Natural killer cell (primary cell): ENCODE data around the gene IL17REL. TPM values are rescaled to one million over a fixed set of nuclear protein-coding genes. Genes with fewer than 3 reads are reported as not detected.

ENCODE experiments used
- ATAC-seq, 3 donors: fragments of 150-1000 bp in 2 of 3; fragments of 200-7000 bp in 1 of 3; cut with Tn5 transposase; 1 replicate in 1 of 3; 2 replicates in 2 of 3; pipeline ENCODE4 v1.10.0; 2021; ENCODE audit warnings: mild to moderate bottlenecking in 2 of 3, moderate library complexity in 2 of 3
- DNase-seq, 2 donors: peaks; one replicate each; pipeline versions ENCODE4 v3.0.0 to v3.0.0-alpha.2; 2013 to 2021; ENCODE audit warnings: mixed read lengths in 1 of 2
- H3K27ac ChIP-seq: one replicate; pipeline ENCODE4 v1.5.1; 2013; ENCODE audit warnings: mild to moderate bottlenecking, low read length
- H3K27me3 ChIP-seq: one replicate; pipeline ENCODE4 v1.6.1; 2013; ENCODE audit warnings: low read length; ENCODE audit not compliant: control insufficient read depth, insufficient read depth
- H3K36me3 ChIP-seq: one replicate; pipeline ENCODE4 v1.6.1; 2013; ENCODE audit warnings: low read length; ENCODE audit not compliant: control insufficient read depth, insufficient read depth
- H3K4me1 ChIP-seq: one replicate; pipeline ENCODE4 v1.6.1; 2013; ENCODE audit warnings: low read length; ENCODE audit not compliant: control insufficient read depth, insufficient read depth
- H3K4me3 ChIP-seq: one replicate; pipeline ENCODE4 v1.5.1; 2013; ENCODE audit warnings: low read length
- H3K9me3 ChIP-seq: one replicate; pipeline ENCODE4 v1.6.1; 2013; ENCODE audit warnings: low read length; ENCODE audit not compliant: control insufficient read depth, insufficient read depth
- H3K27ac Mint-ChIP-seq, 2 donors: one replicate each; pipeline ENCODE4 v1.8.0; 2022; ENCODE audit warnings: mild to moderate bottlenecking in 2 of 2, mixed read lengths in 2 of 2, moderate library complexity in 1 of 2
- H3K27me3 Mint-ChIP-seq, 2 donors: one replicate each; pipeline ENCODE4 v1.8.0; 2022; ENCODE audit warnings: low read depth in 2 of 2, mixed read lengths in 2 of 2
- H3K36me3 Mint-ChIP-seq: one replicate; pipeline ENCODE4 v1.8.0; 2022; ENCODE audit warnings: mixed read lengths
- H3K4me1 Mint-ChIP-seq, 2 donors: one replicate each; pipeline ENCODE4 v1.8.0; 2022; ENCODE audit warnings: mixed read lengths in 2 of 2
- H3K4me3 Mint-ChIP-seq: one replicate; pipeline ENCODE4 v1.8.0; 2022; ENCODE audit warnings: mild to moderate bottlenecking, moderate library complexity, mixed read lengths
- H3K9me3 Mint-ChIP-seq, 2 donors: one replicate each; pipeline ENCODE4 v1.8.0; 2022; ENCODE audit warnings: mixed read lengths in 2 of 2
- CTCF ChIP-seq: fragments of 200-600 bp; IDR thresholded peaks from one replicate; pipeline ENCODE4 v1.8.0; 2022; ENCODE audit warnings: antibody characterized with exemption
- WGBS: methylation state at CpG from one replicate; pipeline ENCODE4 v1.1.7; 2013; ENCODE audit warnings: missing lambda C conversion rate; ENCODE audit not compliant: insufficient coverage; 5-methylcytosine and 5-hydroxymethylcytosine counted together
- intact Hi-C: fragments of 100-400 bp; cut with micrococcal nuclease; formaldehyde crosslinking; loops from one replicate; pipeline ENCODE4 v1.14.2; 2022
- total RNA-seq, 4 donors: library from RNA; stranded (reverse); fragments of 120-200 nt in 1 of 4; gene quantifications; one replicate each; pipeline versions ENCODE4 v1.2.3 to v1.2.4, GENCODE V29; 2013 to 2022

The IL17REL gene
- total RNA-seq, 3 donors from 2014 or later (not counting 1 experiment from before 2014, with no cell fraction given) = not detected

- no peak for DNase-seq
- ATAC-seq = no peak
- no peak overlapping the region for H3K27ac Mint-ChIP-seq
- no peaks in the 10 kb centered on the region for H3K36me3 Mint-ChIP-seq
- H3K4me3 ChIP-seq = no peak overlapping the region
- H3K9me3 Mint-ChIP-seq = no peaks in the 10 kb centered on the region
- no peaks in the 10 kb centered on the region for H3K27me3 Mint-ChIP-seq
- TF ChIP-seq CTCF = no peak
- H3K4me1 ChIP-seq = peaks cover 6% of the 10 kb centered on the region
- WGBS = 89% methylated on average over 18 of the region's 18 CpGs
- no peaks in the 10 kb centered on the region for H3K36me3 ChIP-seq
- H3K9me3 ChIP-seq = no peaks in the 10 kb centered on the region
- no peak overlapping the region for H3K27ac ChIP-seq
- H3K4me1 Mint-ChIP-seq = peaks cover 0 to under 1% of the 10 kb centered on the region in 2 donors
- no peak overlapping the region for H3K4me3 Mint-ChIP-seq
- H3K27me3 ChIP-seq = no peaks in the 10 kb centered on the region
- intact Hi-C loops = no loop called here
These were observed 58.8 kb downstream of the IL17REL start for GRCh38 chr22:49953680-49954344.

- Histone ChIP-seq H3K36me3 (no peaks in the 10 kb centered on the region), H3K27me3 (no peaks in the 10 kb centered on the region), H3K9me3 (no peaks in the 10 kb centered on the region), H3K27ac (no peak overlapping the region), H3K4me1 (peaks cover 6% of the 10 kb centered on the region), H3K4me3 (no peak overlapping the region)
- intact Hi-C loops = no loop called here
- TF ChIP-seq CTCF = no peak
- no peaks in the 10 kb centered on the region for H3K36me3 Mint-ChIP-seq
- H3K27me3 Mint-ChIP-seq = no peaks in the 10 kb centered on the region
- ATAC-seq (no peak), DNase-seq (no peak)
- H3K4me3 Mint-ChIP-seq = no peak overlapping the region
- no peaks in the 10 kb centered on the region for H3K4me1 Mint-ChIP-seq
- no peak overlapping the region for H3K27ac Mint-ChIP-seq
- 83% methylated on average over 20 of the region's 20 CpGs for WGBS
- H3K9me3 Mint-ChIP-seq = no peaks in the 10 kb centered on the region
These were observed 59.4 kb downstream of the IL17REL start for GRCh38 chr22:49953027-49953679.

GRCh38 chr22:49951986-49952896 is 60.3 kb downstream of the IL17REL start:
- H3K27me3 ChIP-seq = no peaks in the 10 kb centered on the region
- H3K27me3 Mint-ChIP-seq = no peaks in the 10 kb centered on the region
- no peaks in the 10 kb centered on the region for H3K36me3 Mint-ChIP-seq
- no peaks in the 10 kb centered on the region for H3K9me3 Mint-ChIP-seq
- intact Hi-C loops = no loop called here
- no peaks in the 10 kb centered on the region for H3K9me3 ChIP-seq
- H3K27ac Mint-ChIP-seq = no peak overlapping the region
- no peak for TF ChIP-seq CTCF
- WGBS = 82% methylated on average over 23 of the region's 24 CpGs
- DNase-seq (no peak), ATAC-seq (no peak)
- H3K27ac ChIP-seq = no peak overlapping the region
- H3K4me3 Mint-ChIP-seq = no peak overlapping the region
- no peak overlapping the region for H3K4me3 ChIP-seq
- peaks cover 6% of the 10 kb centered on the region for H3K4me1 ChIP-seq
- H3K4me1 Mint-ChIP-seq = no peaks in the 10 kb centered on the region
- no peaks in the 10 kb centered on the region for H3K36me3 ChIP-seq
